Measurements from ENCODE around the gene SCAPER. TPM values are rescaled to one million over a fixed set of nuclear protein-coding genes. Genes with fewer than 3 reads are reported as not detected.

The SCAPER gene
- total RNA-seq, 3 donors from 2014 or later, result 15.8 to 33.1 (median 33.0) TPM

DNA sequence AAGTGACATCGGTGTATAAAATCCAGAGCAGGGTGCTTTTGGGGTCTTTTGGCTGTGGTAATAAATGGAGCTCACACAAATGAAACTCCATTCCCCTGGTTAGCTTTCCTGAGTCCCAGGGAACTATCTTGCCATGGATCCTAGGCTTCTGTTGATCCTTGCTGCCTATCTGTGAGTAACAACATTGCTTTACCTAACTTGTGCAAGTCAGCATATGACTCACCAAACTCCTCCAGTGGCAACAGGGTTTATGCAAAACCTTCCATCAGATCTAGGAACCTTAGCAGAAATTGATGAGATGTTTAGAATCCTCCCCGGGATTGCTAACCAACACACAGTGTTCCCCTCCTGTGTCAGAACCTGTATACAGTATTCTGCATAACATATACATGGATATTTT, 105.4 kb downstream of the SCAPER start:
- no peak for DNase-seq
- no peak for ATAC-seq
- no peak overlapping the region for H3K4me3 ChIP-seq
- no peaks in the 10 kb centered on the region for H3K9me3 ChIP-seq
- intact Hi-C loops (cut with DNase I, micrococcal nuclease), result no loop called here
- H3K36me3 ChIP-seq (ENCODE audit: low read depth), result no peaks in the 10 kb centered on the region
- TF ChIP-seq, protein P1, sequence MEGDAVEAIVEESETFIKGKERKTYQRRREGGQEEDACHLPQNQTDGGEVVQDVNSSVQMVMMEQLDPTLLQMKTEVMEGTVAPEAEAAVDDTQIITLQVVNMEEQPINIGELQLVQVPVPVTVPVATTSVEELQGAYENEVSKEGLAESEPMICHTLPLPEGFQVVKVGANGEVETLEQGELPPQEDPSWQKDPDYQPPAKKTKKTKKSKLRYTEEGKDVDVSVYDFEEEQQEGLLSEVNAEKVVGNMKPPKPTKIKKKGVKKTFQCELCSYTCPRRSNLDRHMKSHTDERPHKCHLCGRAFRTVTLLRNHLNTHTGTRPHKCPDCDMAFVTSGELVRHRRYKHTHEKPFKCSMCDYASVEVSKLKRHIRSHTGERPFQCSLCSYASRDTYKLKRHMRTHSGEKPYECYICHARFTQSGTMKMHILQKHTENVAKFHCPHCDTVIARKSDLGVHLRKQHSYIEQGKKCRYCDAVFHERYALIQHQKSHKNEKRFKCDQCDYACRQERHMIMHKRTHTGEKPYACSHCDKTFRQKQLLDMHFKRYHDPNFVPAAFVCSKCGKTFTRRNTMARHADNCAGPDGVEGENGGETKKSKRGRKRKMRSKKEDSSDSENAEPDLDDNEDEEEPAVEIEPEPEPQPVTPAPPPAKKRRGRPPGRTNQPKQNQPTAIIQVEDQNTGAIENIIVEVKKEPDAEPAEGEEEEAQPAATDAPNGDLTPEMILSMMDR (IDR thresholded peaks at IDR 0.05), result no peak
- no peaks in the 10 kb centered on the region for H3K4me1 ChIP-seq (ENCODE audit: low read depth)

DNA sequence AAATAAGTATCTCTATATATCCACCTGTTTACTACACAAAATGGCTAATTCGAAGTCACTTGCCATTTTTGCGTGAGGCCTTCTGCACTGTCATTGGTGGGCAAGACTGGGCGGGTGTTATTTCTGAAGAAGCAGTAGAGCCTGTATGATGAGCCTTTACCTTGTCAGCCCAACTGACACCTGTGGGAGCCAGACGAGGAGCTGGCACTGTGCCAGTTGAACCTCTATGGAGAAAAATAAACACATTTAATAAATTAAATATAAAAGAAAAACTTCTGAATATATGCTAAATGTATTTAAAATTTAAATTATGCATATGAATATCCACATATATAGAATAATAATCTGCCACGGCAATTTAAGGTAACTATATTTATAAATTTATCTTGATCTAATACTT, 109.9 kb downstream of the SCAPER start:
- Histone ChIP-seq H3K4me1 (ENCODE audit: low read depth) (no peaks in the 10 kb centered on the region), H3K4me3 (no peak overlapping the region), H3K9me3 (no peaks in the 10 kb centered on the region), H3K36me3 (ENCODE audit: low read depth) (no peaks in the 10 kb centered on the region)
- no peak for ATAC-seq
- DNase-seq, result no peak
- intact Hi-C loops (cut with DNase I, micrococcal nuclease), result no loop called here
- TF ChIP-seq, protein P1 (IDR thresholded peaks at IDR 0.05), result no peak

DNA sequence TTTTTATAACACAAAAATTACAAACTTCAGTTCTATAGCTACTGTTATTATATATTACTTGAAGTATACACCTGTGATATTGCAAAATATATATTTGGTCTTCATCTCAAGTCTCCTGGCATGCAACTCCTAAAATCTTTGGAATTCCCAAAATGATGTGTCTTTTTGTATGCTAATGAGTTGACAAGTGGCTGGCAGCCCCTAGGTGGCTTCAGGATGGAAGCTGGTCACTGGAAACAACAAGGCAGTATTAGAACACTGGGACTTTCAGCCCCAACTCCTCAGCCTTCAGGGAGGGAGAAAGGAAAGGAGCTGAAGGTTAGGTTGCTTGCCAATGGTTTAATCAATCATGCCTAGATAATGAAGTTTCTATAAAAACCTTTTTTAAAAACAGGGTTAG, 112.0 kb downstream of the SCAPER start:
- Histone ChIP-seq H3K4me3 (no peak overlapping the region), H3K4me1 (ENCODE audit: low read depth) (no peaks in the 10 kb centered on the region), H3K9me3 (no peaks in the 10 kb centered on the region), H3K36me3 (ENCODE audit: low read depth) (no peaks in the 10 kb centered on the region)
- TF ChIP-seq, protein P1 (IDR thresholded peaks at IDR 0.05), result no peak
- intact Hi-C loops (cut with DNase I, micrococcal nuclease), result no loop called here
- ATAC-seq (no peak), DNase-seq (no peak)

DNA sequence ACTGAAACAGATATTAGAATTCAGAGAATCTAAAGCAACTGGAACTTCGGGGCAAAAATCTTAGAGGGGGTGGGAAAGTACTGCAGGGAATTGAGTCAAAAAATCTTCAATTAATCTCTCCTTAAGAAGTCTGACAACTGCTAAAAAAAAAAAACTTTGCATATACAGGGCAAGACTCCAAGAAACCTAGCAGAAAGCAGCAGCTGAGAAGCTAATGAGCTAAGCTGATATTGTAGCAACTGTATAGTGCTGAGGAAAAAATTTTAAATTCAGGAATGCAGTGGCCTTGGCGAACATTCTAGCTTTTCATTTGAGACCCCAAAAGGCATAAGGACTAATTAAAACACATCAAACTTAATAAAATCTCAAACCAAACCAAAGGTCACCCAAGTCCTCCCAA, 113.6 kb downstream of the SCAPER start:
- ATAC-seq, result no peak
- TF ChIP-seq, protein P1 (IDR thresholded peaks at IDR 0.05), result no peak
- Histone ChIP-seq H3K4me3 (no peak overlapping the region), H3K4me1 (ENCODE audit: low read depth) (no peaks in the 10 kb centered on the region), H3K9me3 (no peaks in the 10 kb centered on the region), H3K36me3 (ENCODE audit: low read depth) (no peaks in the 10 kb centered on the region)
- no peak for DNase-seq
- intact Hi-C loops (cut with DNase I, micrococcal nuclease), result no loop called here

DNA sequence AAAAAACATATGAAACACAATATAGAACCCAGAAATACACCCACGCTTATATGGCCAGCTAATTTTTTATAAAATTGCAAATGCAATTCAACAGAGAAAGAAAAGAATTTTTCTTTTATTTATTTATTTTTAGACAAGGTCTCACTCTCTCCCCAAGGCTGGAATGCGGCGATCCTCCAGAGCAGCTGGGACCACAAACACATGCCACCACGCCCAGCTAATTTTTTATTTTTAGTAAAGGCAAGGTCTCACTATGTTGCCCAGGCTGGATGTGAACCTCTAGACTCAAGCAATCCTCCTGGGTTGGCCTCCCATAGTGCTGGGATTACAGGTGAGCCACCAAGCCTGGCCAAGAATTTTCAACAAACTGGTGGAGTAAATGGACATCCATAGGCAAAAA, 117.9 kb downstream of the SCAPER start:
- TF ChIP-seq, protein P1 (IDR thresholded peaks at IDR 0.05), result no peak
- H3K4me1 ChIP-seq (ENCODE audit: low read depth), result no peaks in the 10 kb centered on the region

DNA sequence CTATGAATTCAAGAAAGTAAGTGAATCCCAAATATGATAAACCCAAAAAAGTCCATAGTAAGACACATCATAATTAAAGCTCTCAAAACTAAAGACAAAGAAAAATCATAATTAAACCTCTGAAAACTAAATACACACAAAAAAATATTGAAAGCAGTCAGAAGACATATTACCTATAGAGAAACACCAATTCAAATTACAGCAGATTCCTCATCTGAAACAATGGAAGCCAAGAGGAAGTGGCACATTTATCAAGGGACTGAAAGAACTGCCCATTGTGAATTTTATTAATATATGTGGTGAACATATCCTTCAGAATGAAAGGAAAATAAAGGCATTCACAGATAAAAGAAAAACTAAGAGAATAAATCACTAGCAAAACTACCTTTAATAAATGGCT, 128.2 kb downstream of the SCAPER start:
- Histone ChIP-seq H3K4me3 (no peak overlapping the region), H3K36me3 (ENCODE audit: low read depth) (no peaks in the 10 kb centered on the region), H3K4me1 (ENCODE audit: low read depth) (no peaks in the 10 kb centered on the region), H3K9me3 (no peaks in the 10 kb centered on the region)
- TF ChIP-seq, protein P1 (IDR thresholded peaks at IDR 0.05), result no peak
- no peak for ATAC-seq
- intact Hi-C loops (cut with DNase I, micrococcal nuclease), result no loop called here
- no peak for DNase-seq

More for the DNA sequence above, 117.9 kb downstream of the SCAPER start:
- DNase-seq (no peak), ATAC-seq (no peak)
- peaks cover 2% of the 10 kb centered on the region for H3K9me3 ChIP-seq
- no peak overlapping the region for H3K4me3 ChIP-seq
- intact Hi-C loops (cut with DNase I, micrococcal nuclease), result no loop called here
- H3K36me3 ChIP-seq (ENCODE audit: low read depth), result no peaks in the 10 kb centered on the region
